HepG2 (cell line): Measurements from ENCODE around the gene MYL2. TPM values are rescaled to one million over a fixed set of nuclear protein-coding genes. Genes with fewer than 3 reads are reported as not detected.

Experiments
- ATAC-seq: fragments of 200-7000 bp; cut with Tn5 transposase; 3 replicates; pipeline ENCODE4 v1.9.1; 2020; ENCODE audit warnings: mild to moderate bottlenecking, moderate library complexity
- BruUV-seq: library from RNA; stranded (reverse); fragments of 400-500 nt; replicated peaks from 2 replicates; lab custom pipeline; 2021; lab: Mats Ljungman, UMichigan
- CTCF ChIA-PET: fragments of 300-600 bp; formaldehyde crosslinking; extraction: SDS; loops from one replicate; lab custom pipeline; 2021; ENCODE audit warnings: low total read pairs, inconsistent platforms, low intra/inter-chr PET ratio; lab: Yijun Ruan, JAX
- POLR2A ChIA-PET: fragments of 350-600 bp; sonication (Branson Sonifier 250); formaldehyde crosslinking; loops from one replicate; lab custom pipeline; 2020; ENCODE audit warnings: antibody characterized with exemption, inconsistent platforms; lab: Yijun Ruan, JAX
- DNase-seq: peaks from one replicate; pipeline ENCODE4 v3.0.0-alpha.2; 2015; ENCODE audit warnings: low spot score
- FAIRE-seq: peaks from 3 replicates; lab custom pipeline; 2011; peaks lifted over from hg19 to GRCh38; lab: Jason Lieb, UNC
- H2AFZ ChIP-seq: one replicate; pipeline ENCODE4 v1.6.1; 2011; ENCODE audit warnings: low read length, inconsistent platforms
- H3K27ac ChIP-seq: fragments of 300-600 bp; 3 replicates; pipeline ENCODE4 v1.8.0; 2011; ENCODE audit warnings: mixed run types, mild to moderate bottlenecking, mixed read lengths, low read length, inconsistent platforms; ENCODE audit not compliant: insufficient read depth; ENCODE audit errors: extremely low read length
- H3K27me3 ChIP-seq, 2 experiments: fragments of 200-600 bp in 1 of 2; 2 replicates in 1 of 2; 3 replicates in 1 of 2; pipeline versions ENCODE4 v1.6.0 to v1.8.0; 2011; ENCODE audit warnings: low read length in 2 of 2, mild to moderate bottlenecking in 2 of 2, moderate library complexity in 2 of 2, inconsistent platforms in 1 of 2; ENCODE audit not compliant: insufficient read depth in 2 of 2, control insufficient read depth in 1 of 2
- H3K36me3 ChIP-seq, 2 experiments: fragments of 200-600 bp in 1 of 2; replicated peaks in 1 of 2; 2 replicates in 1 of 2; 3 replicates in 1 of 2; pipeline versions ENCODE4 v1.5.1 to v1.8.0; 2011; ENCODE audit warnings: low read length in 2 of 2, inconsistent platforms in 1 of 2; ENCODE audit not compliant: insufficient read depth in 2 of 2, control insufficient read depth in 1 of 2
- H3K4me1 ChIP-seq: 2 replicates; pipeline ENCODE4 v1.5.1; 2012; ENCODE audit warnings: low read length, inconsistent platforms; ENCODE audit not compliant: insufficient read depth
- H3K4me2 ChIP-seq: 2 replicates; pipeline ENCODE4 v1.6.0; 2011; ENCODE audit warnings: low read depth, low read length, inconsistent platforms
- H3K4me3 ChIP-seq, 3 experiments: fragments of 200-600 bp in 1 of 3; sonication (generic), shearing (Covaris generic) in 1 of 3; replicated peaks in 1 of 3; 2 replicates each; pipeline ENCODE4 v1.5.1; 2011 to 2016; ENCODE audit warnings: low read length in 3 of 3, inconsistent platforms in 2 of 3, low read depth in 2 of 3, mild to moderate bottlenecking in 2 of 3, control low read depth in 1 of 3, mixed read lengths in 1 of 3; ENCODE audit not compliant: insufficient read depth in 1 of 3
- H3K79me2 ChIP-seq: one replicate; pipeline ENCODE4 v1.6.1; 2011; ENCODE audit warnings: low read length, inconsistent platforms; ENCODE audit not compliant: insufficient read depth
- H3K9ac ChIP-seq: 2 replicates; pipeline ENCODE4 v1.6.0; 2011; ENCODE audit warnings: mild to moderate bottlenecking, low read depth, low read length, inconsistent platforms; ENCODE audit not compliant: insufficient read depth
- H3K9me3 ChIP-seq: 2 replicates; pipeline ENCODE4 v1.5.1; 2012; ENCODE audit warnings: mild to moderate bottlenecking, low read length
- H4K20me1 ChIP-seq: 2 replicates; pipeline ENCODE4 v1.6.0; 2011; ENCODE audit warnings: inconsistent platforms, mild to moderate bottlenecking, low read length, moderate library complexity; ENCODE audit not compliant: insufficient read depth
- ATF7-NPFF ChIP-seq: sonication (generic); formaldehyde crosslinking; IDR thresholded peaks from 2 replicates; pipeline ENCODE4 v1.8.1; 2023; ENCODE audit warnings: mild to moderate bottlenecking, low read depth, missing genetic modification reagents, moderate library complexity
- HMG20B ChIP-seq: conservative IDR thresholded peaks from 2 replicates; pipeline ENCODE4 v1.6.1; 2016; ENCODE audit warnings: missing genetic modification reagents, missing compliant biosample characterization
- PITX1 ChIP-seq: sonication (generic); formaldehyde crosslinking; IDR thresholded peaks from 2 replicates; pipeline ENCODE4 v1.5.1; 2020; ENCODE audit warnings: mild to moderate bottlenecking, missing genetic modification reagents
- STAG1 ChIP-seq: sonication (generic); formaldehyde crosslinking; IDR thresholded peaks from 2 replicates; pipeline ENCODE4 v1.4.0; 2020; ENCODE audit warnings: missing genetic modification reagents
- TMF1 ChIP-seq: sonication (generic); formaldehyde crosslinking; IDR thresholded peaks from 2 replicates; pipeline ENCODE4 v1.8.1; 2022; ENCODE audit warnings: low read depth, missing genetic modification reagents
- ZNF318 ChIP-seq: sonication (generic); formaldehyde crosslinking; IDR thresholded peaks from 2 replicates; pipeline ENCODE4 v1.4.0; 2020; ENCODE audit warnings: mild to moderate bottlenecking, missing genetic modification reagents
- ZNF496 ChIP-seq: sonication (generic); formaldehyde crosslinking; IDR thresholded peaks from 2 replicates; pipeline ENCODE4 v1.8.1; 2023; ENCODE audit warnings: mild to moderate bottlenecking, moderate library complexity, missing genetic modification reagents; ENCODE audit not compliant: insufficient replicate concordance
- ZNF512B ChIP-seq: sonication (generic); formaldehyde crosslinking; IDR thresholded peaks from 2 replicates; pipeline ENCODE4 v1.5.1; 2020; ENCODE audit warnings: missing genetic modification reagents, mild to moderate bottlenecking, borderline replicate concordance
- WGBS: methylation state at CpG from one replicate; pipeline ENCODE4 v1.1.6; 2017; ENCODE audit warnings: low lambda C conversion rate; 5-methylcytosine and 5-hydroxymethylcytosine counted together
- in situ Hi-C: cut with HindIII; loops from 2 replicates; pipeline ENCODE4 v1.10.0; 2017; ENCODE audit warnings: low pct_unique_long_range_greater_than_20kb; ENCODE audit not compliant: extremely low pct_ligation_motif_present
- intact Hi-C: fragments of 100-400 bp; cut with micrococcal nuclease; formaldehyde crosslinking; loops from one replicate; pipeline ENCODE4 v1.10.0; 2022; ENCODE audit not compliant: unreplicated experiment
- polyA plus RNA-seq, 8 experiments: library from polyadenylated mRNA; depleted of rRNA in 3 of 8; stranded (reverse) in 7 of 8; unstranded in 1 of 8; fragments of >200 nt; fragmentation: Illumina TruSeq in 4 of 8; extraction: Trizol in 4 of 8; gene quantifications; 2 replicates each; pipeline versions ENCODE4 v1.2.1 to v1.2.3, GENCODE V29; 2011 to 2016; ENCODE audit warnings: low read depth in 4 of 8, missing spikeins in 1 of 8, mixed read lengths in 1 of 8; ENCODE audit not compliant: insufficient read depth in 1 of 8
- total RNA-seq, 5 experiments: library from RNA; depleted of rRNA; stranded (reverse); fragments of >200 nt; fragmentation: Illumina TruSeq; extraction: Trizol; gene quantifications; 2 replicates each; pipeline ENCODE4 v1.2.3, GENCODE V29; 2016; ENCODE audit warnings: low read depth in 1 of 5

MYL2 gene
- total and polyA plus RNA-seq, 2 of the 13 experiments (the other 11 are each of a cell fraction or from before 2014, with no cell fraction given): not detected

- TF ChIP-seq ZNF512B (CRISPR knock-in tag): 0 out of 2 replicates have a peak, but pooled peaks have one; percentile 60
- peak; percentile 87 for TF ChIP-seq STAG1 (CRISPR knock-in tag)
- no peak for TF ChIP-seq PITX1 (CRISPR knock-in tag)
- TF ChIP-seq, all 625 proteins: peak for 16
Measured at GRCh38 chr12:110937104-110937641, 16.8 kb upstream of the MYL2 start (continued).

GRCh38 chr12:110936367-110937103 lies 16.2 kb upstream of the MYL2 start:
- no peak overlapping the region for H3K27ac ChIP-seq
- H3K4me3 ChIP-seq: no peak overlapping the region
- no peaks in the 10 kb centered on the region for H4K20me1 ChIP-seq
- WGBS: 44% methylated on average over 13 of the region's 13 CpGs
- H3K9ac ChIP-seq: no peak overlapping the region
- H3K9me3 ChIP-seq: no peaks in the 10 kb centered on the region
- no TSS peak for BruUV-seq
- POLR2A ChIA-PET: no interaction called here
- H3K36me3 ChIP-seq: no peaks in the 10 kb centered on the region
- DNase-seq: no peak
- no peaks in the 10 kb centered on the region for H3K4me1 ChIP-seq
- intact Hi-C loops: loop anchor here (5.0 kb wide), 2 partner anchors 361 to 376 kb away; no protein-coding TSS in a partner anchor
- in situ Hi-C loops: loop anchor here (10.0 kb wide), 1 partner anchor 378 kb away; no protein-coding TSS in a partner anchor
- no peak overlapping the region for H2AFZ ChIP-seq
- FAIRE-seq: no peak
- H3K4me2 ChIP-seq: no peak overlapping the region
- no peak; the same call in 2 of the 3 replicates for ATAC-seq
- H3K27me3 ChIP-seq: no peaks in the 10 kb centered on the region; a peak in 3 of 5 replicates
- H3K79me2 ChIP-seq: no peaks in the 10 kb centered on the region
- CTCF ChIA-PET: interaction anchor here (1.4 kb wide), 1 partner anchor 362 kb away, joined by 4 read pairs; no protein-coding TSS in a partner anchor
- TF ChIP-seq ZNF318 (CRISPR knock-in tag) (no peak), ATF7-NPFF (CRISPR knock-in tag) (no peak), HMG20B (CRISPR knock-in tag) (no peak), TMF1 (no peak), ZNF496 (CRISPR knock-in tag) (no peak)
